HTR-8/SVneo (cell line): ENCODE results near the gene SEPTIN10.
"Not testable (repeated sequence)": the region's sequence is repeated elsewhere in the genome, so short reads cannot be mapped to it uniquely, and the experiment has no call there.

Experiments
- DNase-seq: peaks from one replicate; pipeline ENCODE4 v3.0.0; 2011; ENCODE audit warnings: low spot score, mixed read lengths; ENCODE audit not compliant: insufficient read length
- FAIRE-seq: peaks from 2 replicates; lab custom pipeline; 2011; peaks lifted over from hg19 to GRCh38; lab: Jason Lieb, UNC

Gene SEPTIN10

DNA sequence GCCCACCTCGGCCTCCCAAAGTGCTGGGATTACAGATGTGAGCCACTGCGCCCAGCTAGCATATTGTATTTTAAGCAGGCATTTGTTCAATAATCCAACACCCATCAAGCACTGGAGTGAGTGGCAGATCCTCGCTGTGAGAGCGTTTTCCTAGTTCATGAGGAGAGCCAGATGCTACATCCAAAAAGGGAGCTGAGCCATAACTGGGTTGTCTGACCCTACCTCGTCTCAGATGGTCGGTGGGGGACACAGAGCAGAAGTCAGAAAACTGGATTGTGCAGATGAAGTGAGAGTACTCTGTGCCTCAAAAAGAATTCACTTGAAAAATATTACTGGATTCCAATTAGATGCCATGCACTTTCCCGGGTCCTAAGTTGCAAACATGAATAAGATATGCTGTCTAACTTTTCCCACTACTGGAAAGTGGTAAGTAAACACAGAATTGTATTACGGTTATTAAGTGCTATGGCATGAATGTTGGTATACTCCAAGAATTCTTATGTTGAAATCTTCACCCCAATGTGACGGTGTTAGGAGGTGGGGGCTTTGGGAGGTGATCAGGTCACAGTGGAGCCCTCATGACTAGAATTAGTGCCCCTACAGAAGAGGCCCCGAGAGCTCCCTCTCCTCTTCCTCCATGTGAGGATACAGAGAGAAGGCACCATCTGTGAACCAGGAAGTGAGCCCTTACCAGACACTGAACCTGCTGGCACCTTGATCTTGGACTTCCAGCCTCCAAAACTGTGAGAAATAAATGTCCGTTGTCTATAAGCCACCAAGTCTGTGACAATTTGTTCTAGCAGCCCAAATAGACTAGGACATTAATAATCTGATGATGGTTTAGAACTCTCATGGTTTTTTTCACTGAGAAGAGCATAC, 21.9 kb upstream of the SEPTIN10 start:
- DNase-seq (no peak), FAIRE-seq (no peak)

DNA sequence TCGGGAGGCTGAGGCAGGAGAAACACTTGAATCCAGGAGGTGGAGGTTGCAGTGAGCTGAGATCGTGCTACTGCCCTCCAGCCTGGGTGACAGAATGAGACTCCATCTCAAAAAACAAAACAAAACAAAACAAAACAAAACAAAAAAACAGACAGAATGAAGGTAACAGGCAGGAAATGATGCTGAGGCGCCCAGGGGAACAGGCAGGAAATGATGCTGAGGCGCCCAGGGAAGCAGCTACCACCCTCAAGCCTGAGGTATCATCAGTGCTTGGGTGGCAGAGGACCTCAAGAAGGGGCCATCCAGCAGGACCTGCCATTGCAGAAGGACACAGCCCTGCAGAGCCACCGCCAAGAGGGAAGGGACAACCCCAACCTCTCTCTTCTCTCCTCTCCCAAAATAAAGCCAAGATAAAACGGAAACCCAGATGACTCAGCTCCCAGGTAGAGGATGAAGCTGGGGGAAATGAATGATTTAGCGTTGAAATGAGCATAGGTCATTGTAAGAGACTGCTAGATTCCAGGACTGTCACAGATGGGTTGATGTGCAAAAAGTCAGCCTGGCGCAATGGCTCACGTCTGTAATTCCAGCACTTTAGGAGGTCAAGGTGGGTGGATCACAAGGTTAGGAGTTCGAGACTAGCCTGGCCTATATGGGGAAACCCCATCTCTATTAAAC, 19.7 kb upstream of the SEPTIN10 start:
- FAIRE-seq, result no peak
- no peak for DNase-seq

DNA sequence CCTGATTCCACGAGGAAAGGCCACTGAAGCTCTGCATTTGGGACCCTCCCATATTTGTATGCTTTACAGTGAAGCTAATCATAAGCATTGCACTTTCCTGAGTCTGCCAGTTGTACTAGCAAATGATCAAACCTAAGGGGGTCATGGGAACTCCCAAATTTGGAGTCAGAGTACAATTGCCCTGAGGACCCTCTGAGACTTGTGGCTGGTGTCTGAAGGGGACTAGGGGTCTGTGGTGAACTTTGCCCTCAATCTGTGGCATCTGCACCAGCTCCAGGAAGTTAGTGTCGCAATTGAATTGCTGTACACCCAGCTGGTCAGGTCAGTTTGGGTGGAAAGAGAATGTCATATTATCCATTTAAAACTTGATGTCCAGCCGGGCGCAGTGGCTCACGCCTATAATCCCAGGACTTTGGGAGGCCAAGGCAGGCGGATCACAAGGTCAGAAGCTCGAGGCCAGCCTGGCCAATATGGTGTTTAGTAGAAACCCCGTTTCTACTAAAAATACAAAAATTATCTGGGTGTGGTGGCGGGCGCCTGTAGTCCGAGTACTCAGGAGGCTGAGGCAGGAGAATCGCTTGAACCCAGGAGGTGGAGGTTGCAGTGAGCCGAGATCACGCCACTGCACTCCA, 18.5 kb upstream of the SEPTIN10 start:
- FAIRE-seq, result no peak
- no peak for DNase-seq

DNA sequence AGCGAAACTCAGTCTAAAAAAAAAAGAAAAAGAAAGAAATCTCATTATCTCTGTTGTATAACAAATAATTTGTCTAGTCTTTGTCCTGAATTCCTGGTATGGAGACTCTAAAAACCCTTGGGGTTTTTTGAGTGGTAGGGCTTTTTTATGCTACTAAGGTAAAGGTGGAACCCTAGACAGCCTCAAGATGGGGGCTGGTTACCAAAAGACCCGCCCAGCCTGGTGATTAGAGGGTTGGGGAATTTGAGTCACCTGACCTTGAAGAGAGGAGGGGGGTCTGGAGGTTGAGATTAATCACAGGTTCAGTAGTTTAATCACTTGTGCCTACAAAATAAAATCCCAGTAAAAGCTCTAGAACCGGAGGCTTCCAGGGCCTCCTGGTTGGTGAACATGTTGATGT, 18.0 kb upstream of the SEPTIN10 start:
- FAIRE-seq (no peak), DNase-seq (no peak)

DNA sequence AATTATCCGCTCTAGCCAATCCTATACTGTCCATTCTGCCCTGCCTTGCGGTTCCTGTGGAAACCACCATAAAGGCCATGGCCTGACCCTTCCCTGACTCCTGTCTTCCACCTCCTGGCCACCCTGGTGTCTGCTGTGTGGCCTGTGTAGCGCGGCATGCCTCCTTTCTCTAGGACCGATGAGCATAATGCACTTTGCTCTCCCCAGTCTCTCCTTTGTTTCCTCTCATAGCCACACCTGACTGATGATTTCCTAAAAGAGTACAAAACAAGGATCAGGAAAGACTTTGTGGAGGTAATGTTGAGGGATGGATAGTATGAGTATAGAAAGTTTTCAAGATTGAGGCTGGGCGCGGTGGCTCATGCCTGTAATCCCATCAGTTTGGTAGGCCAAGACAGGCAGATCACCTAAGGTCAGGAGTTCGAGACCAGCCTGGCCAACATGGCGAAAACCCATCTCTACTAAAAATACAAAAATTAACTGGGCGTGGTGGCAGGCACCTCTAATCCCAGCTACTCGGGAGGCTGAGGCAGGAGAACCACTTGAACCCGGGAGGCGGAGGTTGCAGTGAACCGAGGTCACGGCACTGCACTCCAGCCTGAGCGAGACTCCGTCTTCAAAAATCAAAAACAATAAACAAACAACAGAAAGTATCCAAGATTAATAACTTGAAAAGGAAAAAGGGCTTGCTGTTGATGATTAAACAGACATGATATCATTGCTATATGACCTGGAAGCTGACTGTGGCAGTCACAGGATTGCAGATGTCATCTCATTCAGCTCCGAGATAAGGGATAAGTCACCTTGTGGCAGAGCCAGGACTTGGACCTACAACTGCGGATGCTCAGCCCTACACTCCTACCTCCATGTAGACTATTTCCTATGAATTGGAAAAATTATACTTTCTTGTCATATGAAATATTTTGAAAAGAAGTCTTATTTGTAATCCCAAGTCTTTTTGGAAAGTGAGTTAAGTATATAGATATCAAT, 17.0 kb upstream of the SEPTIN10 start:
- DNase-seq (no peak), FAIRE-seq (no peak)

DNA sequence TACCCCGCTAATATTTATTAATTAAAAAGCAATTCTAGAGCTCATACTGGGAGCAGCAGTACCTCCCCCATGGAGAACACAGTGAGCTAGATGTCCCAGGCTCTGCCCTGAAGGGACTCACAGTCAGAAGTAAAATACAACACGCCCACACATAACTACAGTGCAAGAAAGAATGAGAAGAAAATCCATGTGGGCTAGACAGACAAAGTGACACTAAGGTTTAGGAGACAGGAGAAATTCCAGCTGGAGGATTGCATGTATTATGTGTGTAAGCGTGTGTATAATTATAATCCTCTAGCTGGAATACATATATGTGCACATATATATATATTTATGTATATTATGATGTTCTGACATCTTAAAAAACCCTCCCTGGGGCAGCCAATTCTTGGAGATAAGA, 16.1 kb upstream of the SEPTIN10 start:
- DNase-seq (no peak), FAIRE-seq (no peak)

DNA sequence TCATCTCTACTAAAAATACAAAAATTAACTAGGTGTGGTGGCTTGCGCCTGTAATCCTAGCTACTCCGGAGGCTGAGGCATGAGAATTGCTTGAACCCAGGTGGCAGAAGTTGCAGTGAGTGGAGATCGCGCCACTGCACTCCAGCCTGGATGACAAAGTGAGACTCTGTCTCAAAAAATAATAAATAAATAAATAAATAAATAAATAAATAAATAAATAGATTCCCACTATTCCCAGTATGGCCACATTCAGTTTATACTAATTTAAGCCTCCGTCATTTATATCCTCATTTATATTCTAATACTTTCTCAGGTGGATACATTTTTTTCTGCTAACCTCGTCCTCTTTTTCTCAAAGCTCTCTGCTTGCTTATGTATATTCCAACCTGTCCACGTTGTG, 14.6 kb upstream of the SEPTIN10 start:
- FAIRE-seq, DNase-seq: not testable (repeated sequence)

DNA sequence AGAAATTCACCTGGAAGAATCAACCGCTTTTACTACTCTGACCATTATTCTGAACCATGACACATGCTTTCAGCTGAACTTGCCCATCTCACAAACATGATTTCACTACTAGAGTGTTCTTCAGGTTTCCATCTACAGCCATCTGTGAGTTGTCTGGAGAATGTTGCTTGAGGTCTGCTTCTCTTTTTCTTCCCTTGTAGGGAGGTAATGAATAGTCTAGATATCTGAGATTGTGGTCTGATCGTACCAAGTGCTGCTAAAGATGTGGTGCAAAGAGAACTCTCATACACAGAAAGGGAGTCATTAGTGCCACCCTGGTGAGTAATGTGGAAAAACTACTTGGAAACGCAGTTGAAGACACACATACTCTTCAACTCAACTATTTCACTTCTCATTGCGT, 10.6 kb upstream of the SEPTIN10 start:
- DNase-seq (no peak), FAIRE-seq (no peak)

DNA sequence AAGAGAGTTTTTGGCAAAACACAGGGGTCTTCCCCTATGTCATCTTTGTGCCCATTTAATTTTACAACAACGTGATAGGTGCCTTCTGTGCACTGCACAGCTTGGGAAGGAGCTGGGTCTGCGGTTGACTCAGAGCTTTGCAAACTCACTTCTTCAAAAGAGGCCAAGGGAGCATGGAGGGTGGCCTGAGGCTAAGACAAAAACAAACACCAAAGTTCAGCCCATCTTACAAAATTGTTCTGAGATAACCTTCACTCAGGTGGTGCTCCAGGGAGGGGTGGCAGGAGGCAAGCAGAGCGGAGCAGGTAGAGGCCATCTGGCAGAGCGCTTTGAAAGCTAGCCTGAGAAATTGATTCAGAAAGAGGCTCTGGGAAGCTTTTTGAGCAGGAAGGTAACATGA, 10.2 kb upstream of the SEPTIN10 start:
- DNase-seq (no peak), FAIRE-seq (no peak)

DNA sequence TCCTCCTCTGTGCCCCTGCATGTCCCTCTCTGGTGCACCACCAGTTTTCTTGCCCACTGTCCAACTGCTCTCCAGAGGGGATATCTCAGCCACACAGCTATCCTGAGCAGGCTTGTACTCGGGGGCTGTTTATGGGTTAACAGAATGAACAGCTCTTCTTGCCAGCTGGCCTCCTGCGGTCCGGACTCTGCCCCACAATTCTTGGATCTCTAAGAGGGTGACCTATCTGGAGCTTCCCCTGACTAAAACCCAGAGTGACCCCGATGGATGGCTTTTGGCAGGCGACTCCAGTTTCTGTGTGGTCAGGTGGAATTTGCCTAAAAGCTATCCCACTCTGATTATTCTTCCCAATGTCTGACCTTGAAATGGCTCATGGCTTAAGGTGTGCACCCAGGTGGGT, 9.5 kb upstream of the SEPTIN10 start:
- no peak for FAIRE-seq
- no peak for DNase-seq

DNA sequence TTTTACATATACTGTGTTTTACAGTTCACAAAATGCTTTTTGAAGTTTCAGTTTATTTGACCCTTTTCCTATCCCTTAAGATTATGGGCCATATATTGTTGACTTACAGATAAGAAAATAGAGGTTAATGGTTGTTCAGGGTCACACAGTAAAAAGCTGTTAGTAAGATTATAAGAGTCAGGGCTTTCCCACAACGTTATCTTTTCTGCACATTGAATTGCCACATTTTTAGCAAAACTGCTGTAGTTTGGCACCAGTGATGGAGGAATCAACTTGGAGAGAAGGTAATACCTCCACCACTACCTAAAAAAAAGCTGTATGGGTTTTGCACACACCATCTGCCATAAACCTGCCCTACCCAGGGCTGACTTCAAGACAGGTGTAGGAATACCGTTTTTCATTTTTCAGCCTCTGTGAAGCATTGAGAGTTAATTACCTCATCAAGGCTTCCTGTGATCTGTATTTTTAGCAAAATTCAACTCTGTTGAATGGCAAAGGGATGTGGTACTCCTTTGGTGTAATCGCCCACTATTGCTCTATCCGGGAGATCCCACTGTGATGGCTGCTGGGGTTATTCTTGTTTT, 5.4 kb upstream of the SEPTIN10 start:
- no peak for FAIRE-seq
- no peak for DNase-seq

DNA sequence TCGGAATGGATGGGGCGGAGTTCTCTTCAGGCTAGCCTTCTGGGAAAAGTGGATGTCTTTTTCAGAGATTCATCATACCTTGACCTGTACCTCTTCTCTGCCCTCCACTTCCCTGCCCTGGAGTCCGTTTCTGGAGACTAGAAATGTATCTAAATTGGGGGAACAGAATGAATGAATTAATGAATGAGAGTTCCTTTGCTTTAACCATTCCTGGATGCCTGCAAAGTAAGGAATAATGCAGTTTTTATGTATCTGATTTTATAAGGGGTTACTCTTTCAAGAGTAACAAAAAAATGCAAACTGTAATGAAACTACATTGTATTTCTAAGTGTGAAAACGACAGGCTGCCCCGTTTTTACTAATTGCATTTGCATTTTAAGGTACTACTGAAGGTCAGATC, 2.4 kb upstream of the SEPTIN10 start:
- FAIRE-seq, result no peak
- DNase-seq, result no peak

DNA sequence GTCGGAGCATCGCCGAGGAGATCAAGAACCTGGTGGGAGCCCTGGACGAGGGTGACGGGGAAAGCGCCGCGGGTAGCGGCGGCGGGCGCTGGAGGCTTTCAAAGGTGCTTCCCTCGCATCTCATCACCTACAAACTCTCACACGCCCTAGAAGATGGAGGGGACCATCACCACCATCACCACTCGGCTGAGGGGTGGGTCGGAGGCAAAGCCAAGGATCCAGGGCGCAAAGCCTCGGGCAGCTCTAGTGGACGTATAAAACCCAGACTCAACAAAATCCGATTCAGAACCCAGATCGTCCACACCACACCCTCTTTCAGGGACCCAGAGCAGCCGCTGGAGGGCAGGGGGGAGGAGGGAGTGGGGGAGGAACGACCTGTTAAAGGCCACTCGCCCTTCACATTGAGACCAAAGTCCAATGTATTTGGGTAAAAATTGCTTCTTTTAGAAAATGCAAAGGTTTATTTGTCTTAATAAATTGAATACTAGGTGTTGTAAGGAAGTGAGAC, 1.9 kb upstream of the SEPTIN10 start:
- DNase-seq, result no peak

DNA sequence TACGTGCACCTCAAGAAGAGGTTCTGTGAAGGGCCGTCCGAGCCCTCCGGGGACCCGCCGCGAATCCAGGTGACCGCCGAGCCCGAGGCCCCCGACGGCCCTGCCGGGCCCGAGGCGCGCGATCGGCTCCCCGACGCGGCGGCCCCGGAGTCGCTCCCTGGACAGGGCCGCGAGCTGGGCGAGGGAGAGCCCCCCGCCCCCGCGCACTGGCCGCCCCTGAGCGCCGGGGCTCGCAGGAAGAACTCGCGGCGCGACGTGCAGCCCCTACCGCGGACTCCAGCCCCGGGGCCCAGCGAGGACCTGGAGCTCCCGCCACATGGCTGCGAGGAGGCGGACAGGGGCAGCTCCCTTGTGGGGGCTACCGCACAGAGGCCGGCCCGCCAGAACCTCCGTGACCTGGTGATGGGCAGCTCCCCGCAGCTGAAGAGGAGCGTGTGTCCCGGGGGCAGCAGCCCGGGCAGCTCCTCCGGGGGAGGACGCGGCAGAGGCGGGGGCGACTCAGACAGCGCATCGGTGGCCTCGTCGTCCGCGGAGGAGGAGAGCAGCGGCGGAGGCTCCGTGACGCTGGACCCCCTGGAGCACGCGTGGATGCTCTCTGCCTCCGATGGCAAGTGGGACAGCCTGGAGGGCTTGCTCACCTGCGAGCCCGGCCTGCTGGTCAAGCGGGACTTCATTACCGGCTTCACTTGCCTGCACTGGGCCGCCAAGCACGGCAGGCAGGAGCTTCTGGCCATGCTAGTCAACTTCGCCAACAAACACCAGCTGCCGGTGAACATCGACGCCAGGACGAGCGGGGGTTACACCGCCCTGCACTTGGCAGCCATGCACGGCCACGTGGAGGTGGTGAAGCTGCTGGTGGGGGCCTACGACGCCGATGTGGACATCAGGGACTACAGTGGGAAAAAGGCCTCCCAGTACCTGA, 1.2 kb upstream of the SEPTIN10 start:
- peak; percentile 23 for FAIRE-seq
- DNase-seq, result no peak

More for the DNA sequence above, 1.9 kb upstream of the SEPTIN10 start:
- FAIRE-seq, result no peak

DNA sequence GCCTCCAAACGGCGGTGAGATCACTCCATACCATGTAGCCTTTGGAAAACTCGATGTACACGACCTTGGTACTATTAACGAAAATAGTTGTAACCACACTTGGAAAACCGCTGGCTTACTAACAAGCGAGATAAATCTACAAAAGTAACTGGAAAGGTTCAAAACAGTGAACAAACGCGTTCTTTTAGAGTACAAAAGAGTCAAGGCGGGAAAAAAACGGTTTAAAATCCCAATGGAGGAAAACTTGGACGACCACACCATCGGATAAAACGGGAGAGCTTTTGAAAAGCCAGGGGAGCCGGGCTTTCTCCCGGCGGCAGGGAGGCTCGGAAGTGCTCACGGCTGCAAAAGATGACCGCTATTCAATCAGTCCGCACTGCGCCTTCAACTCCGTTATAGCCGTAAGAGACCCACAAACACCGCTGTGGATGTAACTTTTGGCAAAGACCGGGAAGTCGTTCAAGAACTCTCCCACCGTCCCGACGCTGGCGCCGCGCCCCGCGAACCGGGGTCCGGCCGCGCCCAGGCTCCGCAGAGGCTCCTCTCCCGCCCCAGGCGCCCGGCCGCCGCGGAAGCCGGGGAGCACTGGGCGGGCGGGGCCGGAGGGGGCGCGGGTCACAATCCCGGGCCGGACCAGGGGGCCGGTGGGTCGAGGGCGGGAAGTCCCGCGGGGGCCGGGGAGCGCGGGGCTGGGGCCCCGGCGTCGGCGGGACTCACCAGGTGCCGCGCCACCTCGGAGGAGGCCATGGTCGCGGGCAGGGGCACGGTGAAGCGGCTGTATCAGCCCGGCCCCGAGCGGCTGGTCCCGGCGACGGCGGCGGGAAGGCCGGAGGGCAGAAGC, 465 bp downstream of the SEPTIN10 start:
- DNase-seq, result no peak
- FAIRE-seq, result peak; percentile 9

DNA sequence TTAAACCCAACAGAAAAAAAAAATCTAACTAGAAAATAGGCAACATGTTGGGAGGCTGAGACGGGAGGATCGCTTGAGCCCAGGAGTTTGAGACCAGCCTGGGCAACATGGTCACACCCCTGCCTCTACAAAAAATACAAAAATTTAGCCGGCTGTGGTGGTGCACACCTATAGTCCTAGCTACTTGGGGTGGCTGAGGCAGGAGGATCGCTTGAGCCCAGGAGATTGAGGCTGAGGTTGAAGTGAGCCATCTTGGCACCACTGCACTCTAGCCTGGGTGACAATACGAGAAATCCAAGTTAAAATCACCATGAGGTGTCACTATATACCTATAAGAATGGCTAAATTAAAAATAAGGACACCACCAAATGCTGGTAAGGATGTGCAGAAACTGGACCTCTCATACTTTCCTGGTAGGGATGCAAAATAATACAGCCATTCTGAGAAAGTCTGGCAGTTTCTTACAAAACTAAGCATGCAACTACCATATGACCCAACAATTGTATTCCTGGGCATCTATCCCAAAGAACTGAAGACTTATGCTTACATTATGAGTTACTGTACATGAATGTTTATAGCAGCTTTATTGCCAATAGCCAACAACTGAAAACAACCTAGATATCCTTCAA, 2.2 kb downstream of the SEPTIN10 start:
- FAIRE-seq (no peak), DNase-seq (no peak)

DNA sequence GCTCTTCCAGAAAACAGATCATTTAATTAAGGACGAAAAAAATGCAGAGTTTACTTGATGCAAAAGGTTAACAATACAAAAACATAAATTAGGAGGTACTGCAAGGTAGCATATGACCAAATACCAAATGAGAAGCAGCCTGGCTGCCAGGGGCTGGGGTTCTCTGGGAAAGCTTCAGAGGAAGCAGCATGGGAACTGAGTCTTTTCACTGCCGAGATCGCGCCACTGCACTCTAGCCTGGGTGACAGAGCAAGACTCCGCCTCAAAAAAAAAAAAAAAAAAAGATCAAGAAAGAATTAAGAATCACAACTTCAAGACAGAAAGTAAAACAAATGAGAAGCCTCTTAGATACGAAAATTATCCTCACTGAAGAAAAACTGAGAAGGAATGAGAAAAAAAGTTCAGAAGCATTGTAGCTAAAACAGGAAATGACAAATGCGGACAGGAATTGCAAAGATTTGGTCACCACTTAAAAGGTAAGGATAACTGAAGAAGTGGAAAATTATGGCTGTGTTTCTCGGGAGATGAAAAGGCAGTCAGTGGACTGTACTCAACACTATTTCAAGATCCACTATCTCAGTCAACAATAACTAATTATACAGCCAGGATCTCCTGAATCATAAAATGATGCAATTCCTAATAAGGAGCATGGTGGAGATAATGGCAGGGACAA, 4.3 kb downstream of the SEPTIN10 start:
- FAIRE-seq, result no peak
- DNase-seq, result no peak
